GM10248 (cell line): Measurements from ENCODE around the gene GPBP1.
A peak's percentile ranks its signal among the peaks of the same experiment; 100 is the strongest.
"Not testable (repeated sequence)": the region's sequence is repeated elsewhere in the genome, so short reads cannot be mapped to it uniquely, and the experiment has no call there.

Experiments
- CTCF ChIA-PET: fragments of 300-600 bp; sonication (Branson Sonifier 250); formaldehyde crosslinking; extraction: SDS; loops from one replicate; lab custom pipeline; 2021; ENCODE audit warnings: antibody characterized with exemption; lab: Yijun Ruan, JAX
- POLR2A ChIA-PET: fragments of 350-650 bp; sonication (Branson Sonifier 250); formaldehyde crosslinking; extraction: SDS; loops from one replicate; lab custom pipeline; 2020; ENCODE audit warnings: antibody characterized with exemption; lab: Yijun Ruan, JAX
- DNase-seq: peaks from one replicate; pipeline ENCODE4 v3.0.0; 2012; ENCODE audit errors: extremely low spot score
- TF ChIP-seq, protein P1 (sequence below): IDR thresholded peaks from 2 replicates; pipeline ENCODE4 v1.5.1; 2012; ENCODE audit warnings: mild to moderate bottlenecking, low read depth; ENCODE audit errors: extremely low read depth, missing control alignments, control extremely low read depth

The GPBP1 gene

DNA sequence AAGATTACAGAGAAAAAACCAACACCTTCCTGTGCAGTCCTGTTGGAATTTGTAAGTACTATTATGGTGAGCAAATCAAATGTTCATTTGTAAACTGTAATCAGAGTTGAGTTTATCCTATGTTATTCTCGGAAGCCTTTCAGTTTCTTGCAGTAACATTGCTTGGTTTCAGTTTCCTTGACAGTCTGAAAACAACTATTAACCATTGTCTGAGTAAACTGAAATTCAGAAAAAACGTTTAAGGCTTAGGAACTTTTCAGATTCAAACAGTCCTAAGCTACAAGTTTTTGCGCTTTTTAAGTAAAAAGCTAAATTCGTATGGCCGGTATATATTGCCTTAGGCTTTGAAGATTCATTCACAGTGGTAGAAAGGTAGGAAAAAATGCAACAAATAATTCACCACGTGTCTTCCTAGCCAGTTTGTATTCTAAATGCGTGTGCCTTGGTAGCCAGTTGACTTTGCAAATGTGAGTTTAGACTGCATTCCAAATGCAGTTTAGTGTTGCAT is 2.5 kb downstream of the GPBP1 start:
- ChIA-PET POLR2A (no interaction called here), CTCF (interaction anchor here (1.0 to 1.5 kb wide), 4 partner anchors 9 to 27 kb away, joined by 3 to 5 read pairs (median 3); no protein-coding TSS in a partner anchor)
- DNase-seq: peak; percentile 22
- TF ChIP-seq, protein P1, sequence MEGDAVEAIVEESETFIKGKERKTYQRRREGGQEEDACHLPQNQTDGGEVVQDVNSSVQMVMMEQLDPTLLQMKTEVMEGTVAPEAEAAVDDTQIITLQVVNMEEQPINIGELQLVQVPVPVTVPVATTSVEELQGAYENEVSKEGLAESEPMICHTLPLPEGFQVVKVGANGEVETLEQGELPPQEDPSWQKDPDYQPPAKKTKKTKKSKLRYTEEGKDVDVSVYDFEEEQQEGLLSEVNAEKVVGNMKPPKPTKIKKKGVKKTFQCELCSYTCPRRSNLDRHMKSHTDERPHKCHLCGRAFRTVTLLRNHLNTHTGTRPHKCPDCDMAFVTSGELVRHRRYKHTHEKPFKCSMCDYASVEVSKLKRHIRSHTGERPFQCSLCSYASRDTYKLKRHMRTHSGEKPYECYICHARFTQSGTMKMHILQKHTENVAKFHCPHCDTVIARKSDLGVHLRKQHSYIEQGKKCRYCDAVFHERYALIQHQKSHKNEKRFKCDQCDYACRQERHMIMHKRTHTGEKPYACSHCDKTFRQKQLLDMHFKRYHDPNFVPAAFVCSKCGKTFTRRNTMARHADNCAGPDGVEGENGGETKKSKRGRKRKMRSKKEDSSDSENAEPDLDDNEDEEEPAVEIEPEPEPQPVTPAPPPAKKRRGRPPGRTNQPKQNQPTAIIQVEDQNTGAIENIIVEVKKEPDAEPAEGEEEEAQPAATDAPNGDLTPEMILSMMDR: no peak

DNA sequence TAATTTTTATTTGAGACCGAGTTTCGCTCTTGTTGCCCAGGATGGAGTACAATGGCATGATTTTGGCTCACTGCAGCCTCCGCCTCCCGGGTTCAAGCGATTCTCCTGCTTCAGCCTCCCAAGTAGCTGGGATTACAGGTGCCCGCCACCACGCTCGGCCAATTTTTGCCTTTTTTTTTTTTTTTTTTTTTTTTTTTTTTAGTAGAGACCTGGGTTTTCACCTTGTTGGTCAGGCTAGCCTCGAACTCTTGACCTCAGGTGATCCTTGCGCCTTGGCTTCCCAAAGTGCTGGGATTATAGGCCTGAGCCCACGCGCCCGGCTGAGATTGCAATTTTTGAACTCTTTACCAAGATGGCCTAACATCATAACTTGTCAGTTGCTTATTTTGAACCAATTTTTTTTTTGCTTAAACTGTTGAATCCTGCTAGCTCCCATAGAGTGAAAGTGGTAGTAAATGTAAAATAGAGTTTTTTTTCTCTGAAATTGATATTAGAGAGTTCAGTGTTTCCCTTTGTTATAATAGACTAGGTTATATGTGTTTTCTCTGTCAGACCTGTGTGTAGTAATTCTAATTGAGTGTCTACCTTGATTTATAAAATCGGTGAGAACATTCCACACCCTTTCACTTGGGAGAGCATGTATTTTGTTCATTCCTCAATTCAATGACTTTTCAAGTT is 3.8 kb downstream of the GPBP1 start:
- ChIA-PET CTCF (interaction anchor here (1.2 kb wide), 2 partner anchors 26 to 38 kb away, joined by 3 read pairs; no protein-coding TSS in a partner anchor), POLR2A (no interaction called here)
- TF ChIP-seq, protein P1: no peak
- no peak for DNase-seq

DNA sequence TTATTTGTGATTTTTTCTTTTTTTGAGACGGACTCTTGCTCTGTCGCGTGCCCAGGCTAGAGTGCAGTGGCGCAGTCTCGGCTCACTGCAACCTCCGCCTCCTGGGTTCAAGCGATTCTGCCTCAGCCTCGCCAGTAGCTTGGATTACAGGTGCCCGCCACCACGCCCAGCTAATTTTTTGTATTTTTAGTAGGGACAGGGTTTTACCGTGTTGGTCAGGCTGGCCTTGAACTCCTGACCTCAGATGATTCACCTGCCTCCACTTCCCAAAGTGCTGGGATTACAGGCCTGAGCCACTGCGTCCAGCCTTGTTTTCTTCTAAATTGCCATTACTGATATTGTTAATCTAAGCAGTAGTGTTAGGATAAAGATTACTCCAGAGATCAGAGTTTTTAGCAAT is 4.4 kb downstream of the GPBP1 start:
- POLR2A ChIA-PET, DNase-seq: not testable (repeated sequence)
- CTCF ChIA-PET: interaction anchor here (1.2 to 1.4 kb wide), 2 partner anchors 37 to 40 kb away, joined by 3 read pairs; no protein-coding TSS in a partner anchor

DNA sequence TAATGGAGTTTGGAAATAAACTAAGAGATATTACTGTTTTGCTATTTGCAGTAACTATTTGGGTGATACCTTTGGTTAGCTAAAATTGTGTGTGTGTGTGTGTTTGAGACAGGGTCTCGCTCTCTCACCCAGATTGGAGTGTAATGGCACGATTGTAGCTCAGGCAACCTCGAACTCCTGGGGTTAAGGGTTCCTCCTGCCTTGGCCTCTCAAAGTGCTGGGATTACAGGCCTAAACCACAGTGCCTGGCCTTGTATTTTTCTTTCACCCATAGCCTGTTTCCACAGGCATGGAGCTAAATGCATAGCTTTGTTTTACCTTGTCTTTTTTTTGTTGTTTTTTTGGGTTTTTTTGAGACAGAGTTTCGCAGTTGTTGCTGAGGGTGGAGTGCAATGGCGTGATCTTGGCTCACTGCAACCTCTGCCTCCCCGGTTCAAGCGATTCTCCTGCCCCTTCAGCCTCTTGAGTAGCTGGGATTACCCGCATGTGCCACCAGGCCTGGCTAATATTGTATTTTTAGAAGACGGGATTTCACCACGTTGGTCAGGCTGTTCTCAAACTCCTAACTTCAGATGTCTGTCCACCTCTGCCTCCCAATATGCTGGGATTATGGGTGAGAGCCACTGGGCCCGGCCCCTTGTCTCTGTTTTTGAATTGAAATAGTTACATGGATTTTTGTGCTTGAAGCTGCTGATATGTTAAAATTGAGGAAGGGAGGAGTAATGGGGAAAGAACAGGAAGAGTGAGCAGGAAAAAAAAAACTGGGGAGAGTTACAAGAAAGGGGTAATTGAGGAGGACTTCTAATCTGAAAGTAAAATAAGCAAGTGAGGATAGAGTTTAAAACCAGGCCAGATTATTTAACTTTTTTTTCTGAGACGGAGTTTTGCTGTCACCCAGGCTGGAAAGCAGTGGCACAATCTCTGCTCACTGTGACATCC is 5.7 kb downstream of the GPBP1 start:
- no peak for DNase-seq
- ChIA-PET CTCF (interaction anchor here (0.7 to 1.7 kb wide), 3 partner anchors 8 to 41 kb away, joined by 3 to 4 read pairs (median 3); no protein-coding TSS in a partner anchor), POLR2A (no interaction called here)
- TF ChIP-seq, protein P1: no peak

DNA sequence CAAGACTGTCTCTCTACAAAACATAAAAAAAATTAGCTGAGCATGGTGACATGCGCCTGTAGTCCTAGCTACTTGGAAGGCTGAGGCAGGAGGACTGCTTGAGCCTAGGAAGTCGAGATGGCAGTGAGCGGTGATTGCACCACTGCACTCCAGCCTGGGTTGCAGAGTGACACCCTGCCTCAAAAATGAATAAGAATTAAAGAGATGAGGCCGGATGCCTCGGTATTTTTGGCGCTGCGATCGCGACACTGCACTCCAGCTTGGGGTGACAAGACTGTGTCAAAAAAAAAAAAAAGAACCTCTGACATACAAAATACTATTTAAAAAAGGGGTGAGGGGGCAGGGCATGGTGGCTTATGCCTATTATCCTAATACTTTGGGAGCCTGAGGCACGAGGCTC is 7.3 kb downstream of the GPBP1 start:
- ChIA-PET CTCF (interaction anchor here (0.9 to 1.0 kb wide), 3 partner anchors 9 to 23 kb away, joined by 3 read pairs; no protein-coding TSS in a partner anchor), POLR2A (no interaction called here)
- no peak for DNase-seq
- TF ChIP-seq, protein P1: no peak

DNA sequence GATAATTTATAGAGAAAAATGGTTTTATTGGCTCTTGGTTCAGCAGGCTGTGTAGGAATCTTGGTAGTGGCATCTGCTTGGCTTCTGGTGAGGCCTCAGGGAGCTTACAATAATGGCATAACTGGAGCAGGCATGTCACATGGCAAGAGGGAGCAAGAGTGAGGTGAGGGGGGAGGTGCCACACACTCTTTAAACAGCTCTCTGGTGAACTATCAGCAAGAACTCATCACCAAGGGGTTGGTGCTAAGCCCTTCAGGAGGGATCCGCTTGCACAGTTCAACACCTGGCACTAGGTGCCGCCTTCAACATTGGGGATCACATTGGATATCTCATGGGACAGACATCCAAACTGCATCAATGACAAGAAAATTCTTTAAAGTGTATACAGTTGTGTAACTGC is 10.5 kb downstream of the GPBP1 start:
- ChIA-PET CTCF (interaction anchor here (0.8 kb wide), 1 partner anchor 36 kb away, joined by 3 read pairs; no protein-coding TSS in a partner anchor), POLR2A (interaction anchor here (1.2 kb wide), 1 partner anchor 11 kb away, joined by 4 read pairs; the partner anchor contains the start of gene GPBP1)
- TF ChIP-seq, protein P1: no peak
- DNase-seq: no peak
